ENCODE measurements around the gene ADARB2.

ADARB2 gene

GRCh38 chr10:1531883-1532597 lies 205.3 kb downstream of the ADARB2 start (continued):
- no peak for TF ChIP-seq ZNF704 (tag by site-specific recombination; IDR thresholded peaks at IDR 0.05)
- no peak for TF ChIP-seq ZNF76 (tag by site-specific recombination; IDR thresholded peaks at IDR 0.05; ENCODE audit: borderline replicate concordance, low read depth)
- no peak for TF ChIP-seq MYNN (tag by site-specific recombination; IDR thresholded peaks at IDR 0.05; ENCODE audit: borderline replicate concordance)
- no peak for TF ChIP-seq ZNF792 (tag by site-specific recombination; IDR thresholded peaks at IDR 0.05)
- no peak for TF ChIP-seq ZNF184 (tag by site-specific recombination; IDR thresholded peaks at IDR 0.05)
- no peak for TF ChIP-seq ZNF398 (tag by site-specific recombination; IDR thresholded peaks at IDR 0.05)
- TF ChIP-seq ZNF791 (tag by site-specific recombination; IDR thresholded peaks at IDR 0.05), result no peak
- no peak for TF ChIP-seq ZNF521 (tag by site-specific recombination; IDR thresholded peaks at IDR 0.05)

GRCh38 chr10:1530871-1531517 lies 206.3 kb downstream of the ADARB2 start:
- Histone ChIP-seq H3K4me1 (ENCODE audit: control insufficient read depth, insufficient read depth, low read length) (no peaks in the 10 kb centered on the region), H3K27ac (ENCODE audit: extremely low read depth, low read depth, low read length) (no peak overlapping the region), H3K4me3 (ENCODE audit: low read depth, low read length) (no peak overlapping the region), H3K9me3 (ENCODE audit: control insufficient read depth, insufficient read depth, low read depth, low read length) (no peaks in the 10 kb centered on the region), H3K36me3 (ENCODE audit: control insufficient read depth in 2 of 2, insufficient read depth in 1 of 2, low read length in 2 of 2) (no peaks in the 10 kb centered on the region)
- TF ChIP-seq ZNF48 (tag by site-specific recombination; IDR thresholded peaks at IDR 0.05) (no peak), ZNF157 (tag by site-specific recombination; IDR thresholded peaks at IDR 0.05) (no peak), ZBTB1 (tag by site-specific recombination; IDR thresholded peaks at IDR 0.05) (no peak), ZNF18 (tag by site-specific recombination; IDR thresholded peaks at IDR 0.05) (no peak), ZNF639 (tag by site-specific recombination; IDR thresholded peaks at IDR 0.05) (no peak), ZNF433 (tag by site-specific recombination; IDR thresholded peaks at IDR 0.05; ENCODE audit: low read depth) (no peak), ZNF26 (tag by site-specific recombination; IDR thresholded peaks at IDR 0.05) (no peak), ZNF19 (tag by site-specific recombination; IDR thresholded peaks at IDR 0.05; ENCODE audit: low read depth) (no peak), ZNF404 (tag by site-specific recombination; IDR thresholded peaks at IDR 0.05) (no peak), TCF7L2 (IDR thresholded peaks at IDR 0.05; ENCODE audit: borderline replicate concordance, low read depth, low read length) (no peak), ZFHX2 (tag by site-specific recombination; conservative IDR thresholded peaks at IDR 0.05) (no peak)
- ChIA-PET POLR2A (no interaction called here), CTCF (interaction anchor here (1.7 kb wide), 1 partner anchor 110 kb away, joined by 4 read pairs; no protein-coding TSS in a partner anchor)
